CD14-positive monocyte (primary cell): ENCODE results near the gene SPSB4. TPM values are rescaled to one million over a fixed set of nuclear protein-coding genes. Genes with fewer than 3 reads are reported as not detected.
A peak's percentile ranks its signal among the peaks of the same experiment; 100 is the strongest.

Experiments
- DNase-seq, 3 donors: peaks; one replicate each; pipeline ENCODE4 v3.0.0-alpha.2; 2011 to 2022
- H2AFZ ChIP-seq: 2 replicates; pipeline ENCODE4 v1.6.0; 2012; ENCODE audit warnings: mild to moderate bottlenecking, low read depth, low read length, inconsistent platforms; ENCODE audit not compliant: insufficient read depth, poor library complexity, severe bottlenecking
- H3K27ac ChIP-seq, 2 donors: 1 replicate in 1 of 2; 2 replicates in 1 of 2; pipeline ENCODE4 v1.5.1; 2012 to 2013; ENCODE audit warnings: low read length in 2 of 2, control low read depth in 1 of 2, inconsistent platforms in 1 of 2, low read depth in 1 of 2, mild to moderate bottlenecking in 1 of 2
- H3K27me3 ChIP-seq, 2 donors: one replicate each; pipeline versions ENCODE4 v1.6.0 to v1.6.1; 2011 to 2013; ENCODE audit warnings: low read length in 2 of 2; ENCODE audit not compliant: control insufficient read depth in 2 of 2, insufficient read depth in 2 of 2
- H3K36me3 ChIP-seq, 2 donors: replicated peaks in 1 of 2; 1 replicate in 1 of 2; 2 replicates in 1 of 2; pipeline versions ENCODE4 v1.5.1 to v1.6.1; 2012 to 2013; ENCODE audit warnings: low read length in 2 of 2, control low read depth in 1 of 2, inconsistent platforms in 1 of 2, mild to moderate bottlenecking in 1 of 2; ENCODE audit not compliant: insufficient read depth in 2 of 2, control insufficient read depth in 1 of 2
- H3K4me1 ChIP-seq, 2 donors: 1 replicate in 1 of 2; 2 replicates in 1 of 2; pipeline versions ENCODE4 v1.5.1 to v1.6.1; 2012 to 2013; ENCODE audit warnings: low read length in 2 of 2, control low read depth in 1 of 2, inconsistent platforms in 1 of 2, mild to moderate bottlenecking in 1 of 2, moderate library complexity in 1 of 2; ENCODE audit not compliant: insufficient read depth in 2 of 2, control insufficient read depth in 1 of 2
- H3K4me2 ChIP-seq: replicated peaks from 2 replicates; pipeline ENCODE3; 2012; ENCODE audit warnings: low read length, moderate library complexity, mild to moderate bottlenecking; ENCODE audit not compliant: poor library complexity, severe bottlenecking; ENCODE audit errors: extremely low read depth
- H3K4me3 ChIP-seq, 3 experiments: fragments of 200-600 bp in 1 of 3; sonication (generic) in 1 of 3; replicated peaks in 1 of 3; 1 replicate in 2 of 3; 2 replicates in 1 of 3; pipeline ENCODE4 v1.5.1; 2011 to 2013; ENCODE audit warnings: low read length in 3 of 3, mild to moderate bottlenecking in 3 of 3, control low read depth in 2 of 3, low read depth in 2 of 3, inconsistent platforms in 1 of 3, moderate library complexity in 1 of 3
- H3K79me2 ChIP-seq: 2 replicates; pipeline ENCODE4 v1.6.0; 2012; ENCODE audit warnings: mild to moderate bottlenecking, control low read depth, inconsistent platforms, low read length, moderate library complexity; ENCODE audit not compliant: insufficient read depth
- H3K9ac ChIP-seq: 2 replicates; pipeline ENCODE4 v1.6.0; 2017; ENCODE audit warnings: low read length, mild to moderate bottlenecking; ENCODE audit not compliant: insufficient read depth, poor library complexity, severe bottlenecking
- H3K9me3 ChIP-seq, 2 donors: replicated peaks in 1 of 2; 1 replicate in 1 of 2; 2 replicates in 1 of 2; pipeline versions ENCODE4 v1.5.1 to v1.6.1; 2012 to 2013; ENCODE audit warnings: low read length in 2 of 2, control low read depth in 1 of 2; ENCODE audit not compliant: control insufficient read depth in 1 of 2, insufficient read depth in 1 of 2
- H4K20me1 ChIP-seq: 2 replicates; pipeline ENCODE4 v1.6.0; 2012; ENCODE audit warnings: mild to moderate bottlenecking, low read length, control low read depth, moderate library complexity; ENCODE audit not compliant: insufficient read depth
- H3K27ac Mint-ChIP-seq, 7 donors: one replicate each; pipeline ENCODE4 v1.8.0; 2020; ENCODE audit warnings: mild to moderate bottlenecking in 7 of 7, mixed read lengths in 7 of 7, moderate library complexity in 6 of 7, inconsistent platforms in 2 of 7
- H3K27me3 Mint-ChIP-seq, 3 donors: one replicate each; pipeline ENCODE4 v1.8.0; 2021 to 2022; ENCODE audit warnings: low read depth in 3 of 3, mild to moderate bottlenecking in 3 of 3, mixed read lengths in 3 of 3, moderate library complexity in 3 of 3, inconsistent platforms in 1 of 3
- H3K36me3 Mint-ChIP-seq, 2 donors: one replicate each; pipeline ENCODE4 v1.8.0; 2020; ENCODE audit warnings: mixed read lengths in 2 of 2, inconsistent platforms in 1 of 2, mild to moderate bottlenecking in 1 of 2
- H3K4me1 Mint-ChIP-seq: one replicate; pipeline ENCODE4 v1.8.0; 2020; ENCODE audit warnings: mild to moderate bottlenecking, mixed read lengths
- H3K4me3 Mint-ChIP-seq, 2 donors: one replicate each; pipeline ENCODE4 v1.8.0; 2020; ENCODE audit warnings: mild to moderate bottlenecking in 2 of 2, mixed read lengths in 2 of 2, moderate library complexity in 1 of 2
- H3K9me3 Mint-ChIP-seq, 7 donors: one replicate each; pipeline ENCODE4 v1.8.0; 2020 to 2022; ENCODE audit warnings: mixed read lengths in 7 of 7, mild to moderate bottlenecking in 6 of 7, moderate library complexity in 6 of 7, inconsistent platforms in 2 of 7
- WGBS: methylation state at CpG from one replicate; pipeline ENCODE4 v1.1.5; 2013; ENCODE audit warnings: missing lambda C conversion rate; ENCODE audit not compliant: insufficient coverage; 5-methylcytosine and 5-hydroxymethylcytosine counted together
- intact Hi-C, 2 donors: fragments of 100-400 bp; cut with micrococcal nuclease; formaldehyde crosslinking; loops; one replicate each; pipeline versions ENCODE4 v1.15.0 to v1.15.1; 2023
- polyA plus RNA-seq, 3 donors: library from polyadenylated mRNA; depleted of rRNA in 1 of 3; unstranded in 2 of 3; stranded (reverse) in 1 of 3; fragments of 300-500 nt in 2 of 3; fragments of >200 nt in 1 of 3; fragmentation: Illumina TruSeq in 2 of 3; gene quantifications; 1 replicate in 2 of 3; 2 replicates in 1 of 3; pipeline ENCODE4 v1.2.3, GENCODE V29; 2012 to 2021
- TF ChIP-seq, protein P1 (sequence below): fragments of 200-600 bp; IDR thresholded peaks from one replicate; pipeline ENCODE4 v1.8.0; 2022; ENCODE audit warnings: antibody characterized with exemption, mild to moderate bottlenecking

SPSB4 gene
- polyA plus RNA-seq, 3 donors: not detected

DNA sequence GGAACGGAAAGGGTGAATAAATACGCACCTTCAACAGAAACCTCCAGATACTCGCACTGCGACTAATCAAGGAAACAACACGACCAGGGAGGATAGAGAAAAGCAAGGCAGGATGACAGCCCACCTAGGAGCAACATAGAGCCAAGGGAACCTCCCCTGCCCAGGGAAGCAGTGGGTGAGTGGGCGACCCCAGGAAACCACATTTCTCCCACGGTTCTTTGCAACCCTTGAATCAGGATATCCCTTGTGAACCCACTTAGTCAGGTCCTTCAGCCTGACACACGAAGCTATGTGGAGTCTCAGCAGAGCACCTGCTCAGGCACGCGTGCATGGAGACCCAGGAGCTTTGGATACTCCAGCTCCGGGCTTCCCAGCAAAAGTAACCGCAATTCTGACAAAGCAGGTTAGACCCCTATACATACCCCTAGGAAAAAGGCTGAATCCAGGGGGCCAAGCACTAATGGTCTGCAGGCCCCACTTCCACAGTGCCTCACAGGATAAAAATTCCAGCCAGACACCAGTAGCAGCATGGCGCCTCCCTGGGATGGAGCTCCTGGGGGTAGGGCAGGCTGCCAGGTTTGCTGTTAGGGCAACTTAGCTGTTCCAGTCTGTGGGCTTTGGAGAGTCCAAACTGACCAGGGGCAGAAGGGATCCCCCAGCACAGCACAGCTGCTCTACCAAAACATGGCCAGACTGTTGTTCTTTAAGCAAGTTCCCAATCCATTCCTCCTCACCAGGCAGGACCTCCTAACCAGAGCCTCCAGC, 142.1 kb downstream of the SPSB4 start:
- no peaks in the 10 kb centered on the region for H3K36me3 ChIP-seq
- TF ChIP-seq, protein P1, sequence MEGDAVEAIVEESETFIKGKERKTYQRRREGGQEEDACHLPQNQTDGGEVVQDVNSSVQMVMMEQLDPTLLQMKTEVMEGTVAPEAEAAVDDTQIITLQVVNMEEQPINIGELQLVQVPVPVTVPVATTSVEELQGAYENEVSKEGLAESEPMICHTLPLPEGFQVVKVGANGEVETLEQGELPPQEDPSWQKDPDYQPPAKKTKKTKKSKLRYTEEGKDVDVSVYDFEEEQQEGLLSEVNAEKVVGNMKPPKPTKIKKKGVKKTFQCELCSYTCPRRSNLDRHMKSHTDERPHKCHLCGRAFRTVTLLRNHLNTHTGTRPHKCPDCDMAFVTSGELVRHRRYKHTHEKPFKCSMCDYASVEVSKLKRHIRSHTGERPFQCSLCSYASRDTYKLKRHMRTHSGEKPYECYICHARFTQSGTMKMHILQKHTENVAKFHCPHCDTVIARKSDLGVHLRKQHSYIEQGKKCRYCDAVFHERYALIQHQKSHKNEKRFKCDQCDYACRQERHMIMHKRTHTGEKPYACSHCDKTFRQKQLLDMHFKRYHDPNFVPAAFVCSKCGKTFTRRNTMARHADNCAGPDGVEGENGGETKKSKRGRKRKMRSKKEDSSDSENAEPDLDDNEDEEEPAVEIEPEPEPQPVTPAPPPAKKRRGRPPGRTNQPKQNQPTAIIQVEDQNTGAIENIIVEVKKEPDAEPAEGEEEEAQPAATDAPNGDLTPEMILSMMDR: no peak
- Mint-ChIP-seq H3K27ac (no peak overlapping the region), H3K4me3 (no peak overlapping the region), H3K9me3 (peaks cover 0 to 9% (median 0%) of the 10 kb centered on the region in 7 donors), H3K4me1 (peaks cover 10% of the 10 kb centered on the region), H3K27me3 (peaks cover 8 to 24% (median 20%) of the 10 kb centered on the region in 3 donors), H3K36me3 (no peaks in the 10 kb centered on the region)
- H3K9ac ChIP-seq: no peak overlapping the region
- H3K27me3 ChIP-seq: peaks cover 0 to 2% of the 10 kb centered on the region in 2 donors
- no peaks in the 10 kb centered on the region for H4K20me1 ChIP-seq
- H3K79me2 ChIP-seq: no peaks in the 10 kb centered on the region
- peak overlapping the region; percentile 48 for H2AFZ ChIP-seq
- peaks cover 0 to 6% of the 10 kb centered on the region in 2 donors for H3K4me1 ChIP-seq
- H3K27ac ChIP-seq: no peak overlapping the region
- H3K4me3 ChIP-seq: no peak overlapping the region
- DNase-seq: no peak
- no peaks in the 10 kb centered on the region for H3K9me3 ChIP-seq
- intact Hi-C loops: loop anchor here in 1 of 2 donors (5.0 kb wide), 1 partner anchor 181 kb away; no protein-coding TSS in a partner anchor
- 63% methylated on average over 8 of the region's 13 CpGs for WGBS
- no peak overlapping the region for H3K4me2 ChIP-seq

Other genes starting within 250 kb of the SPSB4 start
- gene SLC25A36, start 109.5 kb upstream of the SPSB4 start, polyA plus RNA-seq: 10 to 100 TPM; 20.4 to 30.3 (median 20.6) TPM
- gene PXYLP1, start 180.5 kb downstream of the SPSB4 start, polyA plus RNA-seq: 10 to 100 TPM in 1 of 3 donors, 1 to 10 TPM in 2; 4.1 to 10.9 (median 5.8) TPM